Heart right ventricle (tissue), 16 donors: ENCODE data around the gene KRT7. TPM values are rescaled to one million over a fixed set of nuclear protein-coding genes. Genes with fewer than 3 reads are reported as not detected.
A peak's percentile ranks its signal among the peaks of the same experiment; 100 is the strongest.

Source experiments
- ATAC-seq, 8 donors: fragments of 200-7000 bp; cut with Tn5 transposase; one replicate each; pipeline ENCODE4 v1.9.1; 2020; ENCODE audit warnings: mild to moderate bottlenecking in 8 of 8, moderate library complexity in 8 of 8, moderate number of reproducible peaks in 1 of 8
- DNase-seq, 2 donors: peaks; one replicate each; pipeline ENCODE4 v3.0.0-alpha.2; 2020
- H3K27ac ChIP-seq, 10 donors: fragments of 200-600 bp; sonication (generic) in 2 of 10; one replicate each; pipeline versions ENCODE4 v1.5.0 to v1.8.0; 2020 to 2022; ENCODE audit warnings: mild to moderate bottlenecking in 3 of 10
- H3K27me3 ChIP-seq, 7 donors: fragments of 200-600 bp; one replicate each; pipeline ENCODE4 v1.8.0; 2021 to 2022; ENCODE audit warnings: mild to moderate bottlenecking in 2 of 7
- H3K36me3 ChIP-seq, 9 donors: fragments of 200-600 bp; sonication (generic) in 1 of 9; one replicate each; pipeline versions ENCODE4 v1.5.0 to v1.8.0; 2020 to 2022; ENCODE audit warnings: mild to moderate bottlenecking in 2 of 9
- H3K4me1 ChIP-seq, 9 donors: fragments of 200-600 bp; sonication (generic) in 1 of 9; one replicate each; pipeline versions ENCODE4 v1.5.0 to v1.8.0; 2020 to 2022; ENCODE audit warnings: mild to moderate bottlenecking in 4 of 9
- H3K4me3 ChIP-seq, 10 donors: fragments of 200-600 bp; sonication (generic) in 2 of 10; one replicate each; pipeline versions ENCODE4 v1.5.0 to v1.8.0; 2020 to 2022; ENCODE audit warnings: mild to moderate bottlenecking in 7 of 10, moderate library complexity in 2 of 10
- H3K9me3 ChIP-seq, 11 donors: fragments of 200-600 bp in 10 of 11; sonication (generic) in 2 of 11; one replicate each; pipeline versions ENCODE4 v1.5.0 to v1.8.0; 2013 to 2022; ENCODE audit warnings: mild to moderate bottlenecking in 2 of 11, control low read depth in 1 of 11, moderate library complexity in 1 of 11
- WGBS, 2 donors: extraction: QIAGEN DNeasy Blood & Tissue Kit; methylation state at CpG; one replicate each; pipeline ENCODE4 v1.1.7; 2013; ENCODE audit warnings: inconsistent platforms in 1 of 2; 5-methylcytosine and 5-hydroxymethylcytosine counted together
- intact Hi-C, 10 donors: fragments of 100-400 bp; cut with DNase I; formaldehyde crosslinking; loops; one replicate each; pipeline versions ENCODE4 v1.11.1 to v1.14.2; 2022
- long read RNA-seq, 3 donors: library from polyadenylated mRNA; unstranded; transcript quantifications; one replicate each; pipeline ENCODE4 v2.0.0, GENCODE V29; 2020 to 2021
- polyA plus RNA-seq, 2 donors: library from polyadenylated mRNA; stranded (reverse); fragments of 200-250 nt; gene quantifications; one replicate each; pipeline ENCODE4 v1.2.3, GENCODE V29; 2013
- total RNA-seq, 10 donors: library from RNA; stranded (reverse); fragmentation: NEBNext Ultra II Directional in 3 of 10; extraction: Animal tissue kit (Norgen Biotek cat#: 25700) in 3 of 10; gene quantifications; one replicate each; pipeline versions ENCODE4 v1.2.1 to v1.2.4, GENCODE V29; 2021 to 2023
- TF ChIP-seq, protein P1 (sequence below), 9 donors: fragments of 200-600 bp; sonication (generic) in 2 of 9; IDR thresholded peaks; one replicate each; pipeline versions ENCODE4 v1.5.0 to v1.8.0; 2021 to 2022; ENCODE audit warnings: antibody characterized with exemption in 9 of 9, mild to moderate bottlenecking in 5 of 9, moderate library complexity in 1 of 9
- donor health status: Arrhythmogenic right ventricular cardiomyopathy.
- donor health status: ischemic (EF 13 %, LVEDD 7.1; RV severe dilation, severe dysfunction).
- donor health status: healthy with polysubstance abuse.
- donor health status: DM: no; HTN: yes; CAD: no.
- donor health status: DM: no; HTN: no; CAD: no.
- donor health status: ischemic (EF 25% LVEDD 6.9; RV normal size, moderate dysfunction).
- donor health status: ischemic (EF 25% LVEDD 5.7; RV mildly dilated, moderate dysfunction).
- donor health status: healthy.
- donor health status: DM: yes; HTN: yes; CAD: no.
- donor health status: Ischemic cardiomyopathy.
- donor health status: ischemic (EF 35%, LVEDD 5.7; RV mildly dilated, moderate dysfunction).
- donor health status: nonischemic (EF 11% LVEDD 7.7; RV severe dilation, severe dysfunction).
- donor health status: DM: yes; HTN: yes; CAD: no.
- donor health status: PGD.
- donor health status: ischemic (EF 29% LVEDD 5.4; RV normal size, mild dysfunction).
- donor health status: nonischemic (EF 23%, LVEDD 6.1; RV moderate dilation, normal function).

KRT7 gene
- total RNA-seq (10 to 100 TPM in 1 of 10 donors, 1 to 10 TPM in 4, under 1 TPM in 2, not detected in 3; 0.59 to 10.8 (median 2.3) TPM), polyA plus RNA-seq (1 to 10 TPM in 1 of 2 donors, under 1 TPM in 1; 0.88 to 1.4 TPM)
- long read RNA-seq, donor 1: 0 reads
- long read RNA-seq, donor 2: 0 reads
- long read RNA-seq, donor 3, transcript KRT7-201 (9 exons, 1,754 nt): major isoform, 14 of 17 reads
- long read RNA-seq, donor 3, partial matches to known transcripts: 0 of 17 reads
- long read RNA-seq, donor 3, other reads (novel, unspliced or antisense): 3 of 17 reads

- 4 to 8% methylated on average over 58 of the region's 58 CpGs for WGBS, 2 donors
- intact Hi-C loops: no loop called here
- ATAC-seq (no peak), DNase-seq (no peak)
- H3K27ac ChIP-seq: peak within 1 kb of the TSS in 1 of 10 donors; percentile 48
- TF ChIP-seq, protein P1, sequence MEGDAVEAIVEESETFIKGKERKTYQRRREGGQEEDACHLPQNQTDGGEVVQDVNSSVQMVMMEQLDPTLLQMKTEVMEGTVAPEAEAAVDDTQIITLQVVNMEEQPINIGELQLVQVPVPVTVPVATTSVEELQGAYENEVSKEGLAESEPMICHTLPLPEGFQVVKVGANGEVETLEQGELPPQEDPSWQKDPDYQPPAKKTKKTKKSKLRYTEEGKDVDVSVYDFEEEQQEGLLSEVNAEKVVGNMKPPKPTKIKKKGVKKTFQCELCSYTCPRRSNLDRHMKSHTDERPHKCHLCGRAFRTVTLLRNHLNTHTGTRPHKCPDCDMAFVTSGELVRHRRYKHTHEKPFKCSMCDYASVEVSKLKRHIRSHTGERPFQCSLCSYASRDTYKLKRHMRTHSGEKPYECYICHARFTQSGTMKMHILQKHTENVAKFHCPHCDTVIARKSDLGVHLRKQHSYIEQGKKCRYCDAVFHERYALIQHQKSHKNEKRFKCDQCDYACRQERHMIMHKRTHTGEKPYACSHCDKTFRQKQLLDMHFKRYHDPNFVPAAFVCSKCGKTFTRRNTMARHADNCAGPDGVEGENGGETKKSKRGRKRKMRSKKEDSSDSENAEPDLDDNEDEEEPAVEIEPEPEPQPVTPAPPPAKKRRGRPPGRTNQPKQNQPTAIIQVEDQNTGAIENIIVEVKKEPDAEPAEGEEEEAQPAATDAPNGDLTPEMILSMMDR (IDR thresholded peaks at IDR 0.05): no peak
- peaks cover 4 to 45% (median 19%) of the 10 kb centered on the region in 9 donors for H3K4me1 ChIP-seq
- no peaks in the 10 kb centered on the region for H3K36me3 ChIP-seq
- no peaks in the 10 kb centered on the region for H3K9me3 ChIP-seq
- H3K27me3 ChIP-seq: peaks cover 15 to 52% (median 32%) of the 10 kb centered on the region in 7 donors
- H3K4me3 ChIP-seq: peak within 1 kb of the TSS in 5 of 10 donors; percentile 3 to 14 (median 10)
Observed at GRCh38 chr12:52232674-52233461, at the start of gene KRT7. KRT7 (plus strand) TSS chr12:52233243; CDS start chr12:52233297, 54 bp downstream.

DNA sequence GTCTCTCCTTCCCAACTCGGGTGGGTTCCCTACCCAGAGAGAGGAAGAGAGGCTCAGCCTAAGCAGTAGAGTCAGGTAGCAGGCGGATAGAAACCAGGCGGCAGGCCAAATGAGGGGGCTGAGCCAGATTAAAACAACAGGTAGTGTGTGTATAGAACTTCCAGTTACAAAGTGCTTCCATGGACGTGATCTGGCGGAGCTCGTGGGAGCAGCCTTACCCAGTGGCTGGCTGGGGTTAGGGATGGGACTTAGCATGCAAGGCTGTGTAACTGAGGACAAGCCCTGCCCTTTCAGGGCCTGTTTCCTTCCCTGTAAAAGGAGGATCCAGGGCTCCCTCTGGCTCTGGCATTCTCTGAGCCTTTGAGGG is 49.5 kb upstream of the KRT7 start:
- no peak for DNase-seq
- no peaks in the 10 kb centered on the region for H3K36me3 ChIP-seq
- peak in 1 of 8 donors; percentile 3 for ATAC-seq
- no peaks in the 10 kb centered on the region for H3K9me3 ChIP-seq
- H3K27me3 ChIP-seq: no peaks in the 10 kb centered on the region
- intact Hi-C loops: no loop called here
- peak overlapping the region in 2 of 10 donors; percentile 10 to 15 for H3K27ac ChIP-seq
- no peak overlapping the region for H3K4me3 ChIP-seq
- H3K4me1 ChIP-seq: peaks cover 5 to 67% (median 39%) of the 10 kb centered on the region in 9 donors
- TF ChIP-seq, protein P1 (IDR thresholded peaks at IDR 0.05): no peak
- 67 to 69% methylated on average over 6 of the region's 6 CpGs for WGBS, 2 donors

DNA sequence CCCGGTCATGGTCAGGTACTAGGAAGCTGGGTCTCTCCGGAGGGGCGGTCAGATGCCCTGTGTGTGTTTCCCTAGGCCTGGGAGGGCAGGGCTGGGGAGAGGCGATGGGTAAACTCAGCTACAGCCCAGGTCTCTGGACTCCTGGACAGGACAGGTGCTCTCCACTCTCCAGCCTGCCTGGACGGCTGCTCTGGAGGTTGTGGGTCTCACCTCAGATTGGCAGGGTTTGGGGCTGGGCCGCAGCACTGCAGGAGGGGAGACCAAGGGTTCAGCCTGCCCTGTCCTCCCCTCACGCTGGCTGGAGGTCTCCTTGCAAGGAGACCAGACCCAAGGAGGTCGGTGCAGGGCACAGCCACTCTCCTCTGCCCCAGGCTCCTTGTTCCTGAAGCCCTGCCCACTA is 49.1 kb upstream of the KRT7 start:
- Histone ChIP-seq H3K27me3 (no peaks in the 10 kb centered on the region), H3K4me3 (no peak overlapping the region), H3K27ac (peak overlapping the region in 1 of 10 donors; percentile 10), H3K4me1 (peaks cover 5 to 68% (median 39%) of the 10 kb centered on the region in 9 donors), H3K36me3 (no peaks in the 10 kb centered on the region), H3K9me3 (no peaks in the 10 kb centered on the region)
- 82 to 88% methylated on average over 8 of the region's 8 CpGs for WGBS, 2 donors
- DNase-seq: no peak
- no peak for ATAC-seq
- intact Hi-C loops: no loop called here
- TF ChIP-seq, protein P1 (IDR thresholded peaks at IDR 0.05): no peak

DNA sequence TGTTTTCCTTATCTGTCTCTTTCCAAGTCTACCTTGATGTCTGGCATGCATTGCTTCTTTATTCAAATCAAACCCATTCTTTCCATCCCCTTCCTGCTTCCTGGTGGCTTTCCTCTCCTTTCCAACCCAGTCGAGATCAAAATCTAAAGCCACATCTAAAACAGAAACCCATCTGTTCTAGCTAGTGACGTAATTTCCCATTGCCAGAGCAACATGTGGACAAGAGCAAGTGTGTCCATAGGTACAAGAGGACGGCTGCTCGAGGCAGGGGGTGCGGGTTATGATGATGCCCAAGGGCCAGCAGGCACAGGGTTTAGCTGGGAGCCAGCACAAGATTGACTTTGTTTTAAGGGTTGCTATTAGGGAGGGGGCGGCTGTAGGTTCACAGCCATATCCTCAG is 48.2 kb upstream of the KRT7 start:
- peak in 1 of 8 donors; percentile 39 for ATAC-seq
- WGBS, 2 donors: 65 to 75% methylated on average over 6 of the region's 6 CpGs

More for the DNA sequence above, 48.2 kb upstream of the KRT7 start:
- H3K36me3 ChIP-seq: no peaks in the 10 kb centered on the region
- no peak overlapping the region for H3K4me3 ChIP-seq
- no peaks in the 10 kb centered on the region for H3K27me3 ChIP-seq
- no peak for DNase-seq
- no peak overlapping the region for H3K27ac ChIP-seq
- TF ChIP-seq, protein P1 (IDR thresholded peaks at IDR 0.05): no peak
- peaks cover 5 to 74% (median 35%) of the 10 kb centered on the region in 9 donors for H3K4me1 ChIP-seq
- intact Hi-C loops: no loop called here
- H3K9me3 ChIP-seq: no peaks in the 10 kb centered on the region
